Gastroesophageal sphincter (tissue), 2 donors: ENCODE data around the gene TAF4.

Source experiments
- POLR2A ChIP-seq, 2 donors: fragments of 450-650 bp; IDR thresholded peaks; one replicate each; pipeline ENCODE4 v1.6.1; 2017; ENCODE audit warnings: antibody characterized with exemption in 2 of 2, mild to moderate bottlenecking in 2 of 2, moderate library complexity in 1 of 2
- POLR2AphosphoS5 ChIP-seq: sonication (generic); formaldehyde crosslinking; IDR thresholded peaks from one replicate; pipeline ENCODE4 v1.6.1; 2017; ENCODE audit warnings: antibody characterized with exemption

DNA sequence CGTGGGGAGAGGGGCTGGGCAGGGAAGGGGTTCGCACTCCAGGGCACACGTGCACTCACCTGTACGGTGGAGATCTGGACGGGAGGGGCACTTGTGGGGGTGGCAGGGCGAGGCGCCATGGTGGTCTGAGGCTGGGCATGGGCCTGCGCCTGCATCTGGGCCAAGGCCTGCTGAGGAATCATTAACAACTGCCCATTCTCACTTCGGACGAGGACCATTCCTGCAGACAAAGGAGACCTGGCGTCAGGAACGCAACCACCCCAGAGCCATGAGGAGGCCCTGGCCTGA lies 51.2 kb downstream of the TAF4 start:
- TF ChIP-seq POLR2A (IDR thresholded peaks at IDR 0.05): no peak
- TF ChIP-seq POLR2AphosphoS5: no peak
